Measurements from ENCODE around the gene BCR. TPM values are rescaled to one million over a fixed set of nuclear protein-coding genes. Genes with fewer than 3 reads are reported as not detected.

The BCR gene
- total RNA-seq, 2 experiments from 2014 or later, result 20.6 to 40.2 TPM

DNA sequence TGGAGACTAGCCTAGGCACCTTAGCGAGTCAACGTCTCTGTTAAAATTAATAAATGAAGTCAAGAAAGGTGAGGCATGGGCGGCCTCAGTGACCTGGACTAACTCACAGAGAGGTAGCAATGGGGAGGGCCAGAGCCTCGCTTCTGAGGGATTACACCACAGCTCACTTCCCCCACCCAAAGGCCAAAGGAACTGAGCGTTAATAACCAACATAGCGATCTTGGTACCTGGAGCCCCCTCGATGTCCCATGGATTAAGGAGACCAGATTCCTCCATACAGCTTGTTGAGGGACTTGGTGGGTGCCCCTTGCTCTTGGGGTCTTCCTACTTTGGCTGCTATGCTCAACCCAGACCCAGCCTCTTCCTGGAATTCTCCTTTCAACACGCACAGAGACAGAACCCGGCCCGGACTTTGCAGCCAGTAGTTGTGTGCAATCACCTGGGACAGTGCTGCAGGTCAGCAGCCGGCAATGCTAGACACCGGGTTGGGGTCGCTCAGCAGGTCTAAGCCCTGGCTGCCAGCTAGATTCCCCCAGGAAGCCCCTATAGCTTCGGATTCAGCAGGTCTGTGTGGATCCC is 70.6 kb downstream of the BCR start:
- Mint-ChIP-seq H3K4me3 (no peak overlapping the region), H3K27ac (no peak overlapping the region)

DNA sequence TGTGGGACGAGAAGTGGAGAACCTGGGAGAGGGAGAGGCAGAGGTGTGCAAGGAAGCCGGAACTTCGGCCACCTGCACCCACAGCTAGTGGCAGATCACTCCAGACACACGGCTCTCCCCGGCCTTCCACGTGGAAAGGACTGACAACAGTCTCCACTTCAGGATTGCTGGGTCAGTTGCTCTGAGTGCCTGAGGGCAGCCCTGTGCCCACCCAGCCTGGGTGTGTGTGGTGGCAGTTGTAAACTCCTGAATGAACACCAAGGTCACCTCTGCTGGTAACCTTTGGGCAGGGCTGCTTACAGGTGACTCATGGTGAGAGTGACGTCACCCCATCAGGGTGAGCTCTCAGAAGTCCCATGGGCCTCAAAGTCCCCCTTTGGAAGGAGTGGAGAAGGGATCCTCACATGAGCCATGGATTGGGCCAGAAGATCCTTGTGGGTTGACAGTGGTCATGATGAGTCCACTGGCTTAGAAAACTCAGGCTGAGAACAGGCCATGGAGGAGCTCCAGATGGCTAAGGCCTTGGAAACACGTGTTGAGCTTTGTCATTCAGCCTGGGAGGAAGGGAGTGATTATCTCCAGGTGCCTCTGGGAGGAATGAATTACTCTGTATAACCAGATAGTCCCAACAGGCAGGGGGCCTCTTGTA is 71.3 kb downstream of the BCR start:
- Mint-ChIP-seq H3K36me3 (no peaks in the 10 kb centered on the region), H3K9me3 (ENCODE audit: low read depth) (no peaks in the 10 kb centered on the region), H3K27ac (no peak overlapping the region), H3K4me1 (peaks cover 33% of the 10 kb centered on the region), H3K27me3 (no peaks in the 10 kb centered on the region), H3K4me3 (no peak overlapping the region)
- ATAC-seq, result peak; percentile 57
- CTCF ChIA-PET, result interaction anchor here (1.4 to 4.0 kb wide), 5 partner anchors 9 to 77 kb away, joined by 4 to 10 read pairs (median 7); no protein-coding TSS in a partner anchor
- no peak for DNase-seq

More for the DNA sequence above, 70.6 kb downstream of the BCR start:
- DNase-seq (no peak), ATAC-seq (no peak)
- Mint-ChIP-seq H3K27me3 (no peaks in the 10 kb centered on the region), H3K4me1 (peaks cover 34% of the 10 kb centered on the region), H3K9me3 (ENCODE audit: low read depth) (no peaks in the 10 kb centered on the region), H3K36me3 (no peaks in the 10 kb centered on the region)
- CTCF ChIA-PET, result interaction anchor here (1.7 to 4.0 kb wide), 4 partner anchors 18 to 77 kb away, joined by 4 to 10 read pairs (median 8); no protein-coding TSS in a partner anchor

DNA sequence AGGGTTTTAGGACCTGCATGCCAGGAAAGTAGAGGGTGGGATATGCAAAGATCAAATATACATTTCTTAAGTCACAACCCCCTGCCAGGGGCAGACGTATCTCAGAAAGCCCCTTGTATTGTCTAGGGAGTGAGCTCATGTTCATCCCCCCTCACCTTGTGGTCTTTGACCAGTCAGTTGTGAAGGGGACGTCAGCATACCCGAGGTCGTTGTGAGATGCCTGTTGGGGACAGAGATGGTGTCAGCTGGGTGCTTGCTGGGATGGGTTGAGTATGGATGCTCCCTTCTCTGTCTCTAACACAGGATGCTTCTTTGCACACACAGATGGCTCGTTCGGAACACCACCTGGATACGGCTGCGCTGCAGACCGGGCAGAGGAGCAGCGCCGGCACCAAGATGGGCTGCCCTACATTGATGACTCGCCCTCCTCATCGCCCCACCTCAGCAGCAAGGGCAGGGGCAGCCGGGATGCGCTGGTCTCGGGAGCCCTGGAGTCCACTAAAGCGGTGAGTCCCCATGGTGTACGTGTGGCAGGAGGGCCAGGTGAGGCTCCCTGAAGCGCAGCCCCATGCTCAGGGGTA is 73.3 kb downstream of the BCR start:
- ATAC-seq, result no peak
- CTCF ChIA-PET, result no interaction called here
- H3K4me1 Mint-ChIP-seq, result peaks cover 18% of the 10 kb centered on the region
- H3K27me3 Mint-ChIP-seq, result no peaks in the 10 kb centered on the region
- DNase-seq, result no peak
- no peaks in the 10 kb centered on the region for H3K9me3 Mint-ChIP-seq (ENCODE audit: low read depth)
- H3K27ac Mint-ChIP-seq, result no peak overlapping the region
- H3K4me3 Mint-ChIP-seq, result no peak overlapping the region
- H3K36me3 Mint-ChIP-seq, result no peaks in the 10 kb centered on the region

DNA sequence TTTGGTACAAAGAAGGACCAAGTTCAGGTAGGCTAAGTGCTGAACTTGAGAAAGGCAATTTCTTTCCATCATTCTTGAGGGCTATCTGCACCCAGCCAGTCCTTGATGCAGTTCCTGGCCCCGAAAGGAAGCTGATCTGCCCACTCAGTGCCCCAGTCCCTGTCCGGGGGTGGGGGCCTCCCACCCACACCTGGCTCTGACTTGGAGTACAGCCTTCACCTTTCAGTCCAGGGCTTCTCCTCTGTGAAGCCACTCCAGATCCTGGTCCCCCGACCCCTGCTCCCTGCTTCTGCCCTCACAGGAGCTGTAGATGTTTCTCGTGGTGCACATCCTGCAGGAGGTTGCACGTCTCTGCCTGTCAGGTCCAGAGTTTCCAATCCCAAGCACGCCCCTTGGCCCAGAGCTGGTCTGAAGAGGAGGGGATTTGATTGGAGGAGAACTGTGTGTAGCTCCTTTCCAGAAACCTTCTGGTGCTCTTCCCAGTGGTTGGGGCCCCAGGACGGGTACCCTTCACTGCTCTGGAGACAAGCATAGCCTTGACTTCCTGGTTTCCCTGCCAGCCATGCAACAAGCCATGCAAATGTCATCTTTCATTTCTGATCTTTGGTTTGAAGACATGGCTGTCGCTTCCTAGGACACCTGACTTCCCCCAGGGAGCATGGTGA is 75.3 kb downstream of the BCR start:
- H3K9me3 Mint-ChIP-seq (ENCODE audit: low read depth), result no peaks in the 10 kb centered on the region
- DNase-seq (no peak), ATAC-seq (no peak)
- H3K27ac Mint-ChIP-seq, result peak overlapping the region; percentile 47
- no peak overlapping the region for H3K4me3 Mint-ChIP-seq
- H3K36me3 Mint-ChIP-seq, result no peaks in the 10 kb centered on the region
- peaks cover 2% of the 10 kb centered on the region for H3K4me1 Mint-ChIP-seq
- CTCF ChIA-PET, result interaction anchor here (1.2 to 1.3 kb wide), 2 partner anchors 12 to 77 kb away, joined by 3 to 6 read pairs; no protein-coding TSS in a partner anchor
- H3K27me3 Mint-ChIP-seq, result no peaks in the 10 kb centered on the region

DNA sequence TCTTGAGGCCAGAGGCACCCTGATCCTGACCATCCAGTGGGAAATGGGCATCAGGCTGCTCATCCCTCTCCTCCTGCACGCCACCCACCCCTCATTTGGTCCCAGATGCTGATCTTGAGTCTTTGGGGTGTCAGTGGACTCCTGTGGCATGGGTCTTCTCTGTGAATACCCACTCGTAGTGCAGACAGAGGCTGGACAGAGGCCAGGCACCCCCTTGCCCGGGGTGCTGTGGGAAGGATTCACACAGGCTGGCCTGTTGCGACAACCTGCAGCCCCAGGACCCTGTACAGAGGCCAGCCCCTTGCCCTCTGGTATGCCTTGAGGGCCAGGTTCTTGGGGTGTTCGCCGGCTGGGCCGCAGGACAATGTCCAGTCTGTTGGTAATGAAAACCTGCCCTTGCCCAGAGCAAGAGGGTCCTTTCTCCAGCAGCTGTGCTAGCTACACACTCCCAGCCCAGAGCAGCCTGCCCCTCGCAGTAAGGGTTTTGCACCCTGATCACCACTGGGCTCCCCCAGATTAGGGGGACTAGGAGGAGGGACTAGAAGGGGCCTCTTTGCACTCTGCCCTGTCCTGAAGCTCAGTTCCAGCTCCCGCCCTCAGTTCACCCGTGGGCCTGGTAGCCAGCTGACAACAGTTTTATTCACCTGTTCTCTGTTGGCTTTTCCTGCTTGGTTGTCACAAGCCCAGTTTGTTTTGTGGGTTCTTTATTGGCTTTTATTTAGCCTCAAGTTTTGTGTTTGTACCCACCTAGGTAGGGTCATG is 76.0 kb downstream of the BCR start:
- Mint-ChIP-seq H3K27ac (no peak overlapping the region), H3K27me3 (no peaks in the 10 kb centered on the region), H3K36me3 (no peaks in the 10 kb centered on the region), H3K4me1 (no peaks in the 10 kb centered on the region), H3K4me3 (no peak overlapping the region), H3K9me3 (ENCODE audit: low read depth) (no peaks in the 10 kb centered on the region)
- CTCF ChIA-PET, result no interaction called here
- ATAC-seq, result no peak
- no peak for DNase-seq

DNA sequence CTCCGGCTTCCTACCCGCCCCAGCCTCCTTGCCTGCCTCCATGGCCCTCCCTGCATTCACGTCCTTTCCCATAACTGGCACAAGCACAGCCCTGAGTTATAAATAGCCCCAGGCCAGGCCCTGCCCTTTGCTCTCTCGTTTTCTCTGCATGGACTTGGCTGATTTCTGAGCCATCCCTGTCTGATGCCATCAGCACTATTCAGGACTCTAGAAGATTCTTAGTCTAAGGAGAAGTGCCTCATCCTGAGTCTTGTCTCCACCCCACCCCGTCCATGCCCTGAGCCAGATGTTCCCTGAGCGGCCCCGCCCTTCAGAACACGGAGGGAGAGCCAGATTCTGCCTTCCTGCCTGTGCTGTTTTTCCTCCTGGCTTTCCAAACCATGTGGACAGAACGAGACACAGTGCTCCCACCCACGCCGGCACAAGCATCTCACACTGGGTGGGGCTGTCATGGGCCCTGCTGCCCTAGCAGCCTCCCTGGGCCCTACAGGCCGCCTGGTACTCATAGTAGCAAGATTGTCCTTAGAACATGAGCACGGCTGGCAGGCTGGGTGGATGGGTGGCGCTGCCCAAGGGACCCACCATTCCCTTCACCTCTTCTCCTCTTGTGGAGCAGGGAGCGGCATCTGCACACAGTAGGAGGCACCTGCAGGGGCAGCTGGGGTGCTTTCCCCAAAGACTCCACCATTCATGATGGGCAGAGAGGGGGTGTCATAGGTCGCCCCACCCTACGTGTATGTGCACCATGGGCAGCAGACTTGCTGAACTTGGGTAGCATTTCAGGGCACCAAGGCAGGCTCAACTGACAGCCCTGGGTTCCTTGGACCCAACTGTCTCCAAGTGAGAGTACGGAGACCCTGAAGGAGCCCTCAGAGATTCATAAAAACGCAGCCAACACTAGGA is 76.9 kb downstream of the BCR start:
- CTCF ChIA-PET, result no interaction called here
- H3K27me3 Mint-ChIP-seq, result no peaks in the 10 kb centered on the region
- H3K36me3 Mint-ChIP-seq, result no peaks in the 10 kb centered on the region
- DNase-seq, result no peak
- no peaks in the 10 kb centered on the region for H3K4me1 Mint-ChIP-seq
- no peaks in the 10 kb centered on the region for H3K9me3 Mint-ChIP-seq (ENCODE audit: low read depth)
- no peak for ATAC-seq
- no peak overlapping the region for H3K27ac Mint-ChIP-seq
- H3K4me3 Mint-ChIP-seq, result no peak overlapping the region

DNA sequence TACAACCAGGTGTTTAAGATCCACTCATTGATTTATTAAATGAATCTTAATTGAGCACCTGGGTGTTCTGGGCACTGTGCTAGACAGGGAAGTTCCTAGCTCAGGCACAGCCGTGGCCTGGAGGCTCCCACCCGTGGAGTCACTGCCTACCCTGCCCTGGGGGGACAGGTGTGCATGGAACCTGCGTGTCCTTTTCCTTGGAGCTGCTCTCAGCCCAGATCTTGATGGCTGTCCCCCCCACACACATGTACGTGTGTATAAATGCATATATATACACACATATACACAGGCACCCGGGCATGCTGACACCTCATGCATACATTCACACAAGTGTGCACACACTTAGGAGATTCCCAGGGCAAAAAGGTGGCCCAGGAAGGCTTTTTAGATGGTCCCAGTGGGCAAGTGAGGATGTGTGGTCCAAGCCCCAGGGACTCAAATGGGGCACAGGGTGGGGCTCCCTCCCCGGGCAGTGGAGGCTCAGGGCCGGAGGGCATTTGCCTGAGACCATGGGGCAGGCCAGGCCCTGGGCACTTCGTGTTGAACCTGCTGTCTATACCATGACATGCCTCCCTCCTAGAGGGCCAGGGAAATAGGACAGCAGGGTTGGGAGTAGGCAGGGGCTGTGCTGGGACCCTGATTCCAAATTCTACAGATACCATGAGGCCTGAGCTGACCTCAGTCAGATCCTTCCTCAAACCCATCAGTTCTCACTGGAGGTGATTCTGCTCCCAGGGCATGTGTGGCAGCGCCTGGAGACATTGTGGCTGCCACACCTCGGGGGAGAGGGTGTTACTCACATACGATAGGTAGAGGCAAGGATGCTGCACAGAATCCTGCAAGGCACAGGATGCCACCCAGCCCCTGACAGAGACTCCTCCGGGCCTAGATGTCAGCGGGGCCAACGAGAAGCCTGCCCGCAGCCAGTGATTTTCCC is 77.8 kb downstream of the BCR start:
- Mint-ChIP-seq H3K36me3 (no peaks in the 10 kb centered on the region), H3K4me1 (no peaks in the 10 kb centered on the region), H3K4me3 (no peak overlapping the region), H3K9me3 (ENCODE audit: low read depth) (no peaks in the 10 kb centered on the region), H3K27ac (no peak overlapping the region), H3K27me3 (no peaks in the 10 kb centered on the region)
- DNase-seq (no peak), ATAC-seq (no peak)
- CTCF ChIA-PET, result no interaction called here

DNA sequence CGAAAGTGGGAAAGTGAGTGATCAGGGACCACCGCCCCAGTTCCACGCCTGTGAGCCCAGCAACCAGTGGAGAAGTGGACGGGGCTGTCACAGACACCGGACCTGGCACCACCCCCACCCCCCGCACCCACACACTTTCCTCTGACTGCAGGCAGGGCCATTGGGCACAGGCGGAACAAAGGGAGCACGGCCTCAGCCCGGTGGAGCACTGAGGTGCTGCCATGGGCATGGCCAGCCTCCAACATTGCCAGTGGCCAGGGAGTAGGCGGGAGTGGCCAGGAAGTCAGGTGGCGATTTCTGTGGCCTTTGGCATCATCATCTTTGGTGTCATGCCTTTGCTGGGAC is 78.5 kb downstream of the BCR start:
- Mint-ChIP-seq H3K36me3 (no peaks in the 10 kb centered on the region), H3K27me3 (no peaks in the 10 kb centered on the region), H3K4me3 (no peak overlapping the region), H3K4me1 (peaks cover 3% of the 10 kb centered on the region), H3K9me3 (ENCODE audit: low read depth) (no peaks in the 10 kb centered on the region), H3K27ac (no peak overlapping the region)
- no peak for DNase-seq
- no peak for ATAC-seq
- CTCF ChIA-PET, result interaction anchor here (0.7 kb wide), 1 partner anchor 477 kb away, joined by 3 read pairs; no protein-coding TSS in a partner anchor

DNA sequence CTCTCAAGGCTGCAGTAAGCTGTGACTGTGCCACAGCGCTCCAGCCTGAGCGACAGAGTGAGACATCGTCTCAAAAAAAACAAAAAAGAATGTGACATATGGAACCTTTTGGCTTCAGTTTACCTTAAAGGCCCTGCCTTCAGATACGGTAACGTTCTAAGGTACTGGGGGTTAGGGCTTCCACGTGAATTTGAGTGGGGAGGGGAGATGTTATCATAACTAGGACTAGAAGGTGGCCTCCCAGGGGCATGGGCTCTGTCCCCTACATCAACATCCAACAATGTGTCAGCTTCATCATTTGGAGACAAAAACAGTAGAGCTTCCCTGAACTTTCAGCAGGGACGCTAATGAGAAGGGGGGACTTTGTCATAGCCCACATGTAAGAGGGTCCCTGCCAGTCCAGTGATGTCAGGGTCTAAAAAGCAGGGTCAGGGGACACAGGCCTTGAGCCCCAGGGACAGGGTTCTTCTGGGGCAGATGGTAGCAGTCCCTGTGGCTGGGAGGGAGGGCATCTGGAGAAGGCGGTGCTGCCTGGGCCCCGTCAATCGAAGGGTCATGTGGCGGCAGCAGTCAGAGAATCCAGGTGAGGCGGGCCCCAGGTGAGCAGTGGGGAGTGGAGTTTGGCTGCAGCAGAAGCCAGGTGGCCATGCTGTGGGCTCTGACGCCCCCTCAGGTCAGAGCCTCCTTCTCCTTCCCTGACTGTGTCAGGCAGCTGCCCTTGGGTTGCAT is 79.8 kb downstream of the BCR start:
- no peaks in the 10 kb centered on the region for H3K36me3 Mint-ChIP-seq
- no peak overlapping the region for H3K4me3 Mint-ChIP-seq
- H3K4me1 Mint-ChIP-seq, result peaks cover 7% of the 10 kb centered on the region
- no peaks in the 10 kb centered on the region for H3K9me3 Mint-ChIP-seq (ENCODE audit: low read depth)
- no peak overlapping the region for H3K27ac Mint-ChIP-seq
- DNase-seq, result no peak
- CTCF ChIA-PET, result interaction anchor here (1.3 kb wide), 1 partner anchor 22 kb away, joined by 3 read pairs; no protein-coding TSS in a partner anchor
- ATAC-seq, result no peak
- no peaks in the 10 kb centered on the region for H3K27me3 Mint-ChIP-seq

DNA sequence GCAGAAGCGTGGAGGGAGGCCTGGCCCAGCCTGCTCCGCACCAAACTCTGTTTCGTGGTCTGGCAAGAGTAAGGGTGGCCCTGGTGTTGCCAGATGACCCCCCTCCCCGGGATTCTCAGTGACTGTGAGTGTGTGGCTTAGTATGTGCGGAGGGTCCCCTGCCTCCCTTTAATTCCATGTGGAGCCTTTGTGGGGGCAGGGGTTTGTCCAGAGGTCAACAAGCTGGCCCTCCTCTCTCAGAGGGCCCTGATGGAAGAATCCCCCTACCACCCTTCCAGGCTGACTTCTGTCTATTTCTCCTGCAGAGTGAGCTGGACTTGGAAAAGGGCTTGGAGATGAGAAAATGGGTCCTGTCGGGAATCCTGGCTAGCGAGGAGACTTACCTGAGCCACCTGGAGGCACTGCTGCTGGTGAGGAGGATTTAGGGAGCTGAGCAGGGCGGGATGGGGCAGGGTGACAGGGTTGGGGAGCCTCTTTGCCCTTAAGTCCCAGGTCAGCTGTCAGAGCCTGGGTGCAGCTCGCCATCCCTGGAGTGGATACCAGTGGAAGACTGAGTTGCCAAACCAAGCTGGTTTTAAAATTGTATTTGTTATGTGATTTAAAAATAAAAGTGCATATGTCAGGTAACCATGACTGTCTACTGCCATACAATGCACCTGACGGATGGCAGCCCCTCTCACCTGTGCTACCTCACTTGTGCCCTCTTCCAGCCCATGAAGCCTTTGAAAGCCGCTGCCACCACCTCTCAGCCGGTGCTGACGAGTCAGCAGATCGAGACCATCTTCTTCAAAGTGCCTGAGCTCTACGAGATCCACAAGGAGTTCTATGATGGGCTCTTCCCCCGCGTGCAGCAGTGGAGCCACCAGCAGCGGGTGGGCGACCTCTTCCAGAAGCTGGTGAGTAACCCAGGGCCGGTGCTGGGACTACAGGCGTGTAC is 80.6 kb downstream of the BCR start:
- Mint-ChIP-seq H3K36me3 (no peaks in the 10 kb centered on the region), H3K27me3 (no peaks in the 10 kb centered on the region), H3K27ac (no peak overlapping the region), H3K9me3 (ENCODE audit: low read depth) (no peaks in the 10 kb centered on the region), H3K4me3 (no peak overlapping the region), H3K4me1 (peaks cover 7% of the 10 kb centered on the region)
- ATAC-seq (no peak), DNase-seq (no peak)
- CTCF ChIA-PET, result interaction anchor here (1.3 kb wide), 1 partner anchor 21 kb away, joined by 3 read pairs; no protein-coding TSS in a partner anchor
